GM10248 (cell line): Measurements from ENCODE around the gene CNTNAP2.

Source experiments
- CTCF ChIA-PET: fragments of 300-600 bp; sonication (Branson Sonifier 250); formaldehyde crosslinking; extraction: SDS; loops from one replicate; lab custom pipeline; 2021; ENCODE audit warnings: antibody characterized with exemption; lab: Yijun Ruan, JAX
- POLR2A ChIA-PET: fragments of 350-650 bp; sonication (Branson Sonifier 250); formaldehyde crosslinking; extraction: SDS; loops from one replicate; lab custom pipeline; 2020; ENCODE audit warnings: antibody characterized with exemption; lab: Yijun Ruan, JAX
- DNase-seq: peaks from one replicate; pipeline ENCODE4 v3.0.0; 2012; ENCODE audit errors: extremely low spot score
- TF ChIP-seq, protein P1 (sequence below): IDR thresholded peaks from 2 replicates; pipeline ENCODE4 v1.5.1; 2012; ENCODE audit warnings: mild to moderate bottlenecking, low read depth; ENCODE audit errors: extremely low read depth, missing control alignments, control extremely low read depth

The CNTNAP2 gene

DNA sequence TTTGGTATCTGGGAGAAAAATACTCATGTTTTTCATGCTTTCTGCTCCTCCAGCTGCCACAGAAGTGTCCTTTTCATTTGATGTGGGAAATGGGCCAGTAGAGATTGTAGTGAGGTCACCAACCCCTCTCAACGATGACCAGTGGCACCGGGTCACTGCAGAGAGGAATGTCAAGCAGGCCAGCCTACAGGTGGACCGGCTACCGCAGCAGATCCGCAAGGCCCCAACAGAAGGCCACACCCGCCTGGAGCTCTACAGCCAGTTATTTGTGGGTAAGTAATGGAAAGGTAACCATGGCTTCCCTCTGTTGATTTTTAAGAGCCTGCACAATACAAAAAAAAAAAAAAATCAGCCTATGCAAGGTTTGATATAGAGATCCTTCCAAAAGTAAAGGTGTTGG, 2030.8 kb downstream of the CNTNAP2 start:
- DNase-seq: no peak
- CTCF ChIA-PET: no interaction called here
- POLR2A ChIA-PET: no interaction called here
- TF ChIP-seq, protein P1, sequence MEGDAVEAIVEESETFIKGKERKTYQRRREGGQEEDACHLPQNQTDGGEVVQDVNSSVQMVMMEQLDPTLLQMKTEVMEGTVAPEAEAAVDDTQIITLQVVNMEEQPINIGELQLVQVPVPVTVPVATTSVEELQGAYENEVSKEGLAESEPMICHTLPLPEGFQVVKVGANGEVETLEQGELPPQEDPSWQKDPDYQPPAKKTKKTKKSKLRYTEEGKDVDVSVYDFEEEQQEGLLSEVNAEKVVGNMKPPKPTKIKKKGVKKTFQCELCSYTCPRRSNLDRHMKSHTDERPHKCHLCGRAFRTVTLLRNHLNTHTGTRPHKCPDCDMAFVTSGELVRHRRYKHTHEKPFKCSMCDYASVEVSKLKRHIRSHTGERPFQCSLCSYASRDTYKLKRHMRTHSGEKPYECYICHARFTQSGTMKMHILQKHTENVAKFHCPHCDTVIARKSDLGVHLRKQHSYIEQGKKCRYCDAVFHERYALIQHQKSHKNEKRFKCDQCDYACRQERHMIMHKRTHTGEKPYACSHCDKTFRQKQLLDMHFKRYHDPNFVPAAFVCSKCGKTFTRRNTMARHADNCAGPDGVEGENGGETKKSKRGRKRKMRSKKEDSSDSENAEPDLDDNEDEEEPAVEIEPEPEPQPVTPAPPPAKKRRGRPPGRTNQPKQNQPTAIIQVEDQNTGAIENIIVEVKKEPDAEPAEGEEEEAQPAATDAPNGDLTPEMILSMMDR: no peak

DNA sequence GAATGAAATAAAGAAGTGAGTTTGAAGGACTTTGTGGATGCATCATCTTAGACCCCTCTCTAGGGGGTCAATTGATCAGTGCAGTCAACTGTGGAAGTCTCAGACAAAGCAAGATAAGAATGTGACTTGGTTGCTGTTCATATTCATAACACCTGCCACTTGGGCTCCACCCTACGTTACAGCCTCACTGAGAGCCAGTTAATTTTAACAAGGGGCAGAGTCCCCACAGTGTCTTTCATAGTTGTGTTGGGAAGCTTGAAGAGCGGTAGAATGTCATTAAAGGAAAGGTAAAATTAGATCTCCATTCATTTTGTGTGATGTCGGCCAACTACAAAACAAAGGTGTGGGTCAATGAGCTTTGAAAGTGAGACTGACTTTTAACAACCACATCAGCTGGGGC, 2031.9 kb downstream of the CNTNAP2 start:
- TF ChIP-seq, protein P1: no peak
- ChIA-PET CTCF (no interaction called here), POLR2A (no interaction called here)
- no peak for DNase-seq

DNA sequence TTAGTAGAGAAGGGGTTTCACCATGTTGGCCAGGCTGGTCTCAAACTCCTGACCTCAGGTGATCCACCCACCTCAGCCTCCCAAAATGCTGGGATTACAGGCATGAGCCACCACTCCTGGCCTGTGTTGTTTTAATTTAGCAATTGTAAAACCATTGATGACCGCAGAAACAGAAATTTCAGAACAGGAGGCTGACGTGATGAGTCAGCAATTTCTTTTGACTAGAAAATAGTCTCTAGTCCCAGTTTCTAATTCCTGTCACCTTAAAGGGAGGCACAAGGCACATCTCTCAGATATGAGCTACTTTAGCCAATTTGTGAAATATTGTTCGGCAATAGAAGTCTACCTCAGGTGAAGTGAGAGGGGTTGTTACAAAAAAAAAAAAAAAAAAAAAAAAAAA, 2033.1 kb downstream of the CNTNAP2 start:
- TF ChIP-seq, protein P1: no peak
- CTCF ChIA-PET: no interaction called here
- POLR2A ChIA-PET: no interaction called here
- no peak for DNase-seq

DNA sequence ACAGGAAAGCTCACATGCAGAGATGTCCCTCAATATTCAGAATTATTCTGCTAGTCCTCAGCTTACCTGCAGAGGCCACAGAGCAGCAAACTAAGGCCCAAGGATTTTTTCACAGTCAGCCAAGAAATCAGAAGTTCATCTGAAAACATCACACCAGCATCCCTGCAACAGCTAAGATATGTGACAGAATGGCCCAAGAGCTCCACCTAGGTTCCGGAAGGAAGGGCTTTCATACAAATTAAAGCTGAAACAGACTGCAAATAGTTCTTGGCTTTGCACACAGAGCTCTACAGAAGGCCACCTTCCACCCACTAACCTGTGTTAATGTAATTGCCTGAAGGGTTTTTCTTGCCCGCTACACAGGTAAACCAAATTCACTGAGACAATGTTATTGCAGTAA, 2035.2 kb downstream of the CNTNAP2 start:
- DNase-seq: no peak
- TF ChIP-seq, protein P1: no peak
- ChIA-PET CTCF (interaction anchor here (3.2 kb wide), 1 partner anchor 11 kb away, joined by 8 read pairs; no protein-coding TSS in a partner anchor), POLR2A (no interaction called here)

DNA sequence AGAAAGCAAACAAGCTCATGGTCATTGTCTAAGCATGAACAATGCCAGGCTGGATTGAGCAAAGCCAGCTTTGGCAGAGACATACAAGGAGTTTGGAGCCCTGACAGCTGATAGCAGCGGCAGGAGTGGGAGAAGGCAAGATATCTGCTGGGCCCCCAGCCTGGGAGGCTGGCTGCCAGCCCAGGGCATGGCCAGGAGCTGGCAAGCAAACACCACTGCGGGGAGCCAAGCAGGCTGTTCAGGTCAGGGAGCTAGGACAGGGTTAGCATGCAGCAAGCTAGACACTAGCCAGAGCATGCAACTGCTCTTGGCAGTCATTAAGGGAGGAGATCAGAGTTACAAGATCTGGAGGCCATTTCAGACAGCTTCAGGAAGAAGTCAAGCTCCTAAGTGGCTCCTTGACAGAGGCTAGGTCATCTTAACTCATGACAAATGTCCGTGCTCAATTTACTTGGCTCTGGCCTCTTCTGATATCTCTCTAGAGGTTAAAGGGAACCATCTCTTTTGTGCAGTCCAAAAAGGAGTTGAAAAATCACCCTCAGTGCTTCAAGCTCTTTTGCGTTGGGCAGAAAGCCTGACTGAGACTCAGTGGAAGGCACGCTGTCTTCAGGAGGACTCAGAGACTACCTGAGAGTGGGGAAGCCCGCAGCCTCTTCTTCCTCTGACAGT, 2037.1 kb downstream of the CNTNAP2 start:
- no peak for DNase-seq
- TF ChIP-seq, protein P1: no peak
- POLR2A ChIA-PET: no interaction called here
- CTCF ChIA-PET: interaction anchor here (1.4 to 3.2 kb wide), 3 partner anchors 9 to 59 kb away, joined by 3 to 11 read pairs (median 8); no protein-coding TSS in a partner anchor

DNA sequence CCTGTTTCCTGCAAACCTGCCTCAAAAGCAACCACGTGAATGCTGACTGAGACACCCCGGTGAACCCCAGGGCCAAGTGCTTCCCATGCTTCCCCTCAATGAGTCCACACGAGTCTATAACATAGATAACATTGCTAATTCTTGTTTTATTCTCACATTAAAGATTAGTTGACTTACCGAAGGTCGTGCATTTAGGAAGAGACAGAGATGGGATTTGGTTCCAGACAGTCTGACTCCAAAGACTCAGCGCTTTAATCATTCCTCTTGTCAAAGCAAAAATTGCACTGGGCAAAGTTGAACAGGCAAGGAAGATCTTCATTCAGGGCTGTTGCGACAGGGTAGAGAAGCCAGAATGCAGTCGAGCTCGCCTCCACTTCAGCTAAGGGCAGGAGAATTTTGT, 2038.4 kb downstream of the CNTNAP2 start:
- ChIA-PET CTCF (interaction anchor here (1.7 to 3.1 kb wide), 2 partner anchors 12 to 33 kb away, joined by 3 to 11 read pairs; no protein-coding TSS in a partner anchor), POLR2A (no interaction called here)
- TF ChIP-seq, protein P1: no peak
- DNase-seq: no peak
